Measurements from ENCODE around the gene PAM16.
"Not testable (repeated sequence)": the region's sequence is repeated elsewhere in the genome, so short reads cannot be mapped to it uniquely, and the experiment has no call there.

The PAM16 gene

GRCh38 chr16:4358831-4359561 is 7.9 kb upstream of the PAM16 start:
- DNase-seq (ENCODE audit: low read depth) = no peak
- H3K4me3 ChIP-seq (ENCODE audit: low read depth, low read length) = no peak overlapping the region

DNA sequence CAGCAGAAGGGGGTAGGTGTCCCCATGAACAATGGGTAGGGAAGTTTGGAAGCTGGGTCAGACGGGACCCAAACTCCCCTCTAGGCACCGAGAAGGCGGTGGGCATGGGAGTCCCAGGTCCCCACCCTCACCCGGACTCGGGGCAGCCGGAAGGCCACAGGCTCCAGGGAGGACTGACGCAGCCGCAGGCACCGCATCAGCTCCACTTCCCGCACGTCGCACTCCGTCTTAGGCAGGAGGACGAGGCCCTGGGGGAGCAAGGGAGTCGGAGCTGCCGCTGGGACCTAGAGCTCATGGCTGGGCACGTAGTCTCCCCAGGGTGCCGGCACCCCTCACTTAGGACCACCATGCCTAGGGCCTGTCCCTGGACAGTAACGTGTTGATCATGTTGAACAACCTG is 7.1 kb upstream of the PAM16 start:
- H3K4me3 ChIP-seq (ENCODE audit: low read depth, low read length) = no peak overlapping the region

GRCh38 chr16:4356820-4357219 is 5.7 kb upstream of the PAM16 start:
- DNase-seq (ENCODE audit: low read depth) = no peak
- no peak overlapping the region for H3K4me3 ChIP-seq (ENCODE audit: low read depth, low read length)

More for the DNA sequence above, 7.1 kb upstream of the PAM16 start:
- DNase-seq (ENCODE audit: low read depth) = no peak

DNA sequence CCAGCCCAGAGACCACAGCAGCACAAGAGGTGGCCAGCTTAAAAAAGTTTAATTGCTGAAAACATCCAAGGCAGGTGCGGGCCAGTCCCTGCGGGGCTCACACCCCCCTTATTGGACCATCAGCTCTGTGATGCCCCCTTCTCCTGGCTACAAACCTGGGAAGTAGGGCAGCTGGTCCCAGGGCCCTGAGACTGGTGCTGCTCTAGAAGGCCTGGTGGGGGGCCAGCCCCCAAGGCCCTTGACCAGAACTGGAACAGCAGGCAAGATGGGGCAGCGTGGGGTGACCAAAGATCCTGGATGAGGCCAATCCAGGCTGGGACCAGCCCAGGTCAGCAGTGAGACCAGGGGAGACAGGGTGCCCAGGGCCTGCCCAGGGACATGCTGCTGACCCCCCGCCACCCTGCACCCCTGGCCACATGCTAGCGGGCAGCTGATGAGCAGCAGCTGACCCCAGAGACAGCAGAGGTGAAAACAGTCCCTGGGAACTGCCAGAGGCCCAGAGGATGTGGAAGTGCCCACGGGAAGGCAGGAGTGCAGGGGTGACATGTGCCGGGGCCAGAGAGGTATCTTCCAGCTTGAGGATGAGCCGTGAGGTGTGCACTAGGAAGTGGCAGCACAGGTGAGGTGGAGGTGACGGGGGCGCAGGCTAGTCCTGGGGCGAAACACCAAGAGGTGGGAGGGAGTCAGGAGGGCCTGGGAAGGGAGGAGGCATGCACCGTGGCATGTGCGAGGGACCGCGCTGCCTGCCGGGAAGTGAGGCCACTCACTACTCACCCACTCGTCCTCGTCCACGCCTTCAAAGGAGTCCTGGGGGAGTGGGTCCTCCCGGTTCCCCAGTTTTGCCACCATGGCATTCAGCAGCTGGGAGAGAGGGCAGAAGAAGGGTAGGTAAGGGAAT is 3.6 kb upstream of the PAM16 start:
- no peak overlapping the region for H3K4me3 ChIP-seq (ENCODE audit: low read depth, low read length)
- DNase-seq (ENCODE audit: low read depth) = no peak

DNA sequence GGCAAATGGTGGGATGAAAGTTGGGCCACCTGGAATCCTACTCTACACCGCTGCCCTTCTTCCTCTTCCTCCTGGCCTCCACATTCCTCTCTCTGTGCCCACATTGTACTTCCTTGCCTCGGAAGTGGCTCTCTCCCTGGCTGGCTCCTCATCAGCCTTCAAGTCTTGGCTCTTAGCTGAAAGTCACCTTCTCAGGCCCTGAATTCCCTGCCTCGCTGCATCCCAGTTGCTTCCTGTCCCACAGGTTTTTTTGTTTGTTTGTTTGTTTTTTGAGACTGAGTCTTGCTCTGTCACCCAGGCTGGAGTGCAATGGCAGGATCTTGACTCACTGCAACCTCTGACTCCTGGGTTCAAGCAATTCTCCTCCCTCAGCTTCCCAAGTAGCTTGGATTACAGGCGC is 2.6 kb upstream of the PAM16 start:
- DNase-seq (ENCODE audit: low read depth) = no peak
- no peak overlapping the region for H3K4me3 ChIP-seq (ENCODE audit: low read depth, low read length)

- DNase-seq (ENCODE audit: low read depth) = no peak
- H3K4me3 ChIP-seq (ENCODE audit: low read depth, low read length) = no peak overlapping the region
Observed at GRCh38 chr16:4352843-4353242, 1.7 kb upstream of the PAM16 start.

- no peak overlapping the region for H3K4me3 ChIP-seq (ENCODE audit: low read depth, low read length)
- no peak for DNase-seq (ENCODE audit: low read depth)
Observed at GRCh38 chr16:4351880-4352279, 759 bp upstream of the PAM16 start.

DNA sequence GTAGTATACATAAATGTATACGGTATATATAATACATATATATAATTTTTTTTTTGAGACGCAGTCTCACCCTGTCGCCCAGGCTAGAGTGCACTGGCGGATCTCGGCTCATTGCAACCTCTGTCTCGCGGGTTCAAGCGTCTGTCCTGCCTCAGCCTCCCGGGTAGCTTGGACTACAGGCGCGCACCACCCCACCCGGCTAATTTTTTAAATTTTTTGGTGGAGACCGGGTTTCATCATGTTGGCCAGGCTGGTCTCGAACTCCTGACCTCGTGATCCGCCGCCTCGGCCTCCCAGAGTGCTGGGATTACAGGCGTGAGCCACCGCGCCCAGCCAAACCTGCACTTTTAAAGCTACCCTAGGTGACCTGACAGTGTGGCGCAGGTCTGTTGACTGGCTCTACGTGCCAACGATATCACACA is 745 bp downstream of the PAM16 start:
- H3K4me3 ChIP-seq (ENCODE audit: low read depth, low read length) = peak overlapping the region; percentile 76
- DNase-seq (ENCODE audit: low read depth) = no peak

- DNase-seq (ENCODE audit: low read depth) = no peak
- H3K4me3 ChIP-seq (ENCODE audit: low read depth, low read length) = no peak overlapping the region
Observed at GRCh38 chr16:4349332-4349731, 1.8 kb downstream of the PAM16 start.

DNA sequence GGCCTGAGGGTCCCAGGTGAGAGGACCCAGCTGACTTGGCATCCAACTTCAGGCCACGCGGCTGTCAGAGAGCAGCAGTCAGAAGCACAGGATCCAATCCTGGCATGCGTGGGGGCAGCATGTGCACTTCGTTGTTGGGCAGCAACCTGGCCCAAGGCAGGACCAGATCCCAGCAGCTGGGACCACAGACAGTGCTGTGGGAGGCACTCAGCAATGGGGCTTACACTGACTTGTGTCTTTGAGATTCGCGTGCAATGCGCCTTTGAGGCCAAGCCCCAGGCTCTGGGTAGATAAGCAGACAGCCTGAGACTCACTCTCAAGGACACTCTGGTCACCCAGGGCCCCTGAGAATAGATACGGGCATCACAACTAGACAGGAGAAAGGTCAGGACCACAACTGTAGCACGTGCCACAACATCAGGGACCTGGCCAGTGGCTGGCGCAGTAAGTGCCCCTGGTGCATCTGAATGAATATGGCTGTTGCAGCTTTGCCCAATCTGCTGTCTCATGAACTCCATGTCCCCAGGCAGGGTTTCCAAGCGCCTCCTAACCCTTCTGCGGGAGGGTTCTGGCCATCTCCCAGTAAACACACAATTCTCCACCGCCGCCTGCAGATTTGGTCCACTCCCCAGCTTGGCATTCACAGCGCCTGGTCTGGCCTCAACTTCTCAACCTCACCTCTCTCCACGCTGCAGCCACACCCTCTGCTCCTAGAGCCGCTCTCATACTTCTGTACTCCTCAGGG is 3.2 kb downstream of the PAM16 start:
- no peak overlapping the region for H3K4me3 ChIP-seq (ENCODE audit: low read depth, low read length)
- no peak for DNase-seq (ENCODE audit: low read depth)

DNA sequence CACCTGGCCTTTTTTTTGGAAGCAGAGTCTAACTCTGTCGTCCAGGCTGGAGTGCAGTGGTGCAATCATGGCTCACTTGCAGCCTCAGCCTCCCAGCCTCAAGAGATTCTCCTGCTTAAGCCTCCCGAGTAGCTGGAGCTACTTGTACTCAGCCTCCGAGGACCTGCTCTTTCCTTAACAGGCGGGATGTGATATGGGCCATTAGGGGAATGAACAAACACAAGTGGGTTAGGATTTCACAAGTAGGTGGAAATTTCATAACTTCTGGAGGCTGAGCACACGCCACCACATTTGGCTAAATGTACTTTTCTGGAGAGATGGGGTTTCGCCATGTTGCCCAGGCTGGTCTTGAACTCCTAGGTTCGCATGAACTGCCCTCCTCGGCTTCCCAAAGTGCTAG is 4.1 kb downstream of the PAM16 start:
- H3K4me3 ChIP-seq (ENCODE audit: low read depth, low read length) = no peak overlapping the region
- peak; percentile 39 for DNase-seq (ENCODE audit: low read depth)

DNA sequence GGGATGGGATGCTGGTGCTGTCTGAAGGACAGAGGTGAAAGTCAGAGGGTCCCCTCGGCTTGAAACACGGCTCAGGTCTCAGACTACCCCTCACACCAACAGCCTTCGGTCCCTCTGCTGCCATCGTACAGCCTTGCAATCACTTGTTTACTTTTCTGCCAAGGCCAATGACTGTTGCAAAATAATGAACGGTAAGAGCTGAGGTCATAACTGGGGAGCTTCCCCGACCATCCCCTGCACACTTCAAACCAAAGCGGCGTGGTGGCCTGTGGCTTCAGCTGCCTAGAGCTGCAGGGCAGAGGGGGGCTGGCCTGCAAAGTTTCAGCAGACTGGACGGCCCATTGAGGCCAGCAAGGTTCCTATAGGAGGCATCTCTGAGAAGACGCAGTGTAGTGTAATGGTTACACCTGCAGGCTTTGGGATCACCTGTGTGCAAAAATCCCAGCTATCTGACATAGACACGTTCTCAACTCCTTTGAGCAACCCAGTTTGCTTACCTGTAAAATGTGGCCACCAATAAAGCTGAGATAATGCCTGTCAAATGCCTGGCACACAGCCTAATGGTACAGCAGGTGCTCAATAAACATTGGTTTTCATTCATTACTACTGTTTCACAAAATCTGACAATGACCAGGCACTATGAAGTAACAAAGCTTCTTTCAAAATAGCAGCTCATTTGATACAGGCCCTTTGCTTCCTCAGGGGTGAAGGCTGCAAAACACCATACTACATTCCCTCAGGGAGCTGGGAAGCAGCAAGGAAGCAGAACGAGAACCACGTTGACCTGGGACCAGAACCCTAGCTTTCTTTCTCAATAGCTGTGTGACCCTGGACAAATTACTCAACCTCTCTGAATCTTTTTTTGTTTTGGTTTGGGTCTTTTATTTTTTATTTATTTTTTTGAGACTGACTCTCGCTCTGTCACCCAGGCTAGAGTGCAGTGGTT is 5.0 kb downstream of the PAM16 start:
- H3K4me3 ChIP-seq (ENCODE audit: low read depth, low read length) = no peak overlapping the region
- no peak for DNase-seq (ENCODE audit: low read depth)

DNA sequence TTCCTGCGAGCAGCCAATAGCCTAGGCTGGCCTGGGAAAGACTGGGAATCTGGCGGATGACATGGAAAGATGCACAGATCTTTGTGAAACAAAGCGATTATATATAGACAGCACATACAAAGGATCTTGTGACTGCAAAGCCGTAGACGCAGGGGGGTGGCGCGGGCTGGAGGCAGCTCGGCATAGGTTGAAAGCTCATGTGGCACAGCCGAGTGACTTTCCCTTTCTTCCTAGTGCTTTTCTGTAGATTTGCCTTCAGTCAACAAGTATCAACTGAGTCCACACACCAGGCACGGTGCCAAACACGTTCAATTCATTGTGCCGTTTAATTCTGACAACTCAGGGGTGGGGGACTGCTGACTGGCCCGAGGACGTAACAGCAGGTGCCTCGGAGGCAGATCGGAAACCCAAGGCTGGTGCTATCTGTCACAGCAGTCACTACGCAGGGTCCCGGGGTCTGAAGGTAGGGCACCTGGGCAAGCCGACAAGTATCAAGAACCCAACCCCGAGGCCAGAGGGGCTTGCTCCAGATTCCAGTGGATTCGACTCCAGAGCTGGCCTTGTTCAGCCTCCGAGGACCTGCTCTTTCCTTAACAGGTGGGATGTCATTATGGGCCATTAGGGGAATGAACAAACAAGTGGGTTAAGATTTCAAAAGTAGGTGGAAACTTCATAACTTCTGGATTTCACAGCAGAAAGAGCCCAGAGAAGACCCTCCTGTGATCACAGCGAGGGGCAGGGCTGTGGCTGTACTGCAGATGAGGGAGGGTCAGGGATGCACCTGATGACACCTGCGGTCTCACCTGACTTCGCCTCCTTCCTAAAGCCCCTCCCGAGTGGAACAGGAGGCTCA is 5.9 kb downstream of the PAM16 start:
- no peak overlapping the region for H3K4me3 ChIP-seq (ENCODE audit: low read depth, low read length)
- no peak for DNase-seq (ENCODE audit: low read depth)

DNA sequence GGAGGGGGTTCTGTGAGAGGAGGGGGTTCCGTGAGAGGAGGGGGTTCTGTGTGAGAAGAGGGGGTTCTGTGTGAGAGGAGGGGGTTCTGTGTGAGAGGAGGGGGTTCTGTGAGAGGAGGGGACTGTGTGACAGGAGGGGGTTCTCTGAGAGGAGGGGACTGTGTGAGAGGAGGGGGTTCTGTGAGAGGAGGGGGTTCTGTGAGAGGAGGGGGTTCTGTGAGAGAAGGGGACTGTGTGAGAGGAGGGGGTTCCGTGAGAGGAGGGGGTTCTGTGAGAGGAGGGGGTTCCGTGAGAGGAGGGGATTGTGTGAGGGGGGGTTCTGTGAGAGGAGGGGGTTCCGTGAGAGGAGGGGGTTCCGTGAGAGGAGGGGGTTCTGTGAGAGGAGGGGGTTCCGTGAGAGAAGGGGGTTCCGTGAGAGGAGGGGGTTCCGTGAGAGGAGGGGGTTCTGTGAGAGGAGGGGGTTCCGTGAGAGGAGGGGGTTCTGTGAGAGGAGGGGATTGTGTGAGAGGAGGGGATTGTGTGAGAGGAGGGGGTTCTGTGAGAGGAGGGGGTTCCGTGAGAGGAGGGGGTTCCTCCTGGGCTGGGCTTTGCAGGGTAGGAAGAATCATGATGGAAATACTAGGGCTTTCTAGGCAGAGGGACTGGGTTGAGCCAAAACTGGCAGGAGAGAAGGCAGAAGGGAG is 6.7 kb downstream of the PAM16 start:
- DNase-seq (ENCODE audit: low read depth); H3K4me3 ChIP-seq (ENCODE audit: low read depth, low read length): not testable (repeated sequence)

DNA sequence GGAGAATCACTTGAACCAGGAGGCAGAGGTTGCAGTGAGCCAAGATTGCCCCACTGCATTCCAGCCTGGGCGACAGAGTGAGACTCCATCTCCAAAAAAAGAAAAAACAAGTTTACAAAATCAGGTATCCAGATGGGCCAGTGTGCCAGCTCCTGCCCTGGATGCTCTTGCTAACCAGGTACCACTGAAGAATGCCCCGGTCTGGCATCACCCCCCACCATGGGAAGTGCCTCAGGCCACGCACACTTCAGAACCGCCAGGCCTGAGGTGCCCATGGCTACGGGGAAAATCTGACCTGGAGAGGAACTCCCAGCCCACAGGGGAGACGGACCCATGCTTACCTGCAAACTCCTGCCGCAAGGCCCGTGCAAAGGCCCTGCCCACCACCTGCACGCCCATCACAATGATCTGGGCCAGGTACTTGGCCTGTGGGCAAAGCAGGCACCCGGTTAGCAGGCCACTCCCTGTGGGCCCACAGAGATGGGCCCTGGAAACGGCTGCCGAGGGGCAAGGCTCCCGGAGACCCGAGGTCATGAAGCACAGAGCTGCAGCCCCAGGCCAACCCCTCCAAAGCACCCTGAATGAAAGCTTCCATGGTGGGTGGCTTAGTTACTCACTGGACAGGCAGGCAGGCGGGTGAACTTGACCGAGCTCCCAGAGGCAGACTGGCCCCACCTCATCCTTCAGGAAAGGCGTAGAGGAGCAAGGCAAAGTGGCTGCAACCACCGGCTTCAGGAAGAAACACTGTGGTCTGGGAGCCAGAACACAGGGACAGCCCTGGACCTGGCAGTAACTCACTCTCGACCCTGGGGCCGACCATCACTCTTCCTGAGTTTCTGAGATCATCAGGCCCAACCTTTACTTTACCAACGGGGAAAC is 8.0 kb downstream of the PAM16 start:
- no peak for DNase-seq (ENCODE audit: low read depth)
- no peak overlapping the region for H3K4me3 ChIP-seq (ENCODE audit: low read depth, low read length)

GRCh38 chr16:4341250-4341649 is 9.9 kb downstream of the PAM16 start:
- H3K4me3 ChIP-seq (ENCODE audit: low read depth, low read length) = no peak overlapping the region
- no peak for DNase-seq (ENCODE audit: low read depth)

DNA sequence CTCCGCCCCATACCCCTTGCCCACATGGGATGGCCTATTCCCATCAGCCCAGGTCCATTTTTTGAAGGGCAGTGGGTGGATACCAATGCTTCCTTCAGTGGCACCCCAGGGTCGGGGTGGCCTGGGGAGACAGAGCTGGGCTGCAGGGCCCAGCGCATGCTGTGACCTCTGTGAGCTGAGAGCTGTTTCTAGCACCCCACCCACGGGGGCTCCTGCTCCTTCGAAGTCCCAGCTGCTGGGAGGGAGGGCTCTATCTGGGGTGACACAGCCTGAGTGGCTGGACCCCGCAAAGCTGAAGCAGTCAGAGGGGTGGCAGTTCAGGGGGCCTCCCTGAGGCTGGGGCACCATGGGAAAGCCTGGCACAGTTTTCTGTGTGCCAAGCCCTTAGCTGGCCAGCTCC is 10.7 kb downstream of the PAM16 start:
- DNase-seq (ENCODE audit: low read depth) = no peak
- H3K4me3 ChIP-seq (ENCODE audit: low read depth, low read length) = no peak overlapping the region

All from skeletal muscle cell (primary cell).